ENCODE results near the gene ACTC1. TPM values are rescaled to one million over a fixed set of nuclear protein-coding genes. Genes with fewer than 3 reads are reported as not detected.
A peak's percentile ranks its signal among the peaks of the same experiment; 100 is the strongest.

The ACTC1 gene
- total RNA-seq, 1 experiment from 2014 or later, result not detected

DNA sequence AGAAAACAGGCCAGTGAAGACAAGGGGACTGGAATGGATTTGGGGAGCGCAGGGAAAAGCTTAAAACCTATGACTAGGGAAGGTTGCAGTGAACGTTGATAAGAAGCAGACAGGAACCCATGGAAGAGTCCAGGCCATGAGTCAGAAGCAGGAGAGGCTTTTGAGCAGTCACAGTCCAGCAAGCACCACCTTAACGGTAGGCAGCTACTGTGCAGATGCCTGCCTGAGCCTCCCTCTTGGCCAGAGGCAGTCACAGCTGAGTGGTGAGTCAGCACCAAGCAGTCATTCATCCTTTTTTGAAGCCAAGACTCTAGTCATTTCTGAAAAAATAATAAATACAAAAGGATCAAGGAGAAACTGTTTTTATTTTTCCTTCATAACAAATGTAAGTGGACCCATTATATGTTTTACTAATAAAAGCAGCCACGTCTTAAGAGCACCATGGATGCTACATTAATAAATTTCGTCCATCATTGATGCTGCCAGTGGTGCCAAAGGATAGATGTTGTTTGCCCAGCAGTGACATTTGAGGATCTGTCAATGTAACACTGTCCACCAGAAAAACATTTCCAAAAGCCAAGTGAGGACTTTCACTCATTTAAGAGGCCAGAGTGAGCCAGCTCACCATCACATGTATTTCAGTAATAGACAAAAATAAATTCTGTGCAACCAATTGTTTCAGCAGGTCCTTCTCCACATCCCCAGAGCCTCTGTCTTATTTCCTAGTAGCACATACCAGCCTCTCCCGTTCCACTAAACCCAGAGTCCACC lies 42.1 kb upstream of the ACTC1 start:
- H3K36me3 ChIP-seq (ENCODE audit: low read depth), result no peaks in the 10 kb centered on the region
- no peak overlapping the region for H2AFZ ChIP-seq
- H3K4me1 ChIP-seq (replicated peaks; ENCODE audit: insufficient read depth), result no peaks in the 10 kb centered on the region
- H3K9me2 ChIP-seq (ENCODE audit: insufficient read depth), result no peaks in the 10 kb centered on the region
- H3K27me3 ChIP-seq (ENCODE audit: insufficient read depth, low read depth), result no peaks in the 10 kb centered on the region
- no peak for TF ChIP-seq CTCF (conservative IDR thresholded peaks at IDR 0.05)
- TF ChIP-seq EZH2 (IDR thresholded peaks at IDR 0.05; ENCODE audit: low read depth), result no peak
- BruUV-seq (replicated peaks), result no TSS peak
- DNase-seq, result peak in 1 of 2 experiments; percentile 51
- no peaks in the 10 kb centered on the region for H4K20me1 ChIP-seq (ENCODE audit: insufficient read depth)
- ChIA-PET CTCF (no interaction called here), POLR2A (ENCODE audit: unreplicated experiment) (interaction anchor here (0.6 kb wide), 1 partner anchor 31 kb away, joined by 4 read pairs; no protein-coding TSS in a partner anchor)
- no peak overlapping the region for H3K4me3 ChIP-seq
- H3K79me2 ChIP-seq (ENCODE audit: low read depth), result no peaks in the 10 kb centered on the region
- no peaks in the 10 kb centered on the region for H3F3A ChIP-seq (ENCODE audit: insufficient read depth, low read depth)
- H3K4me2 ChIP-seq, result no peak overlapping the region
- H3K9me3 ChIP-seq (ENCODE audit: insufficient read depth, low read depth), result no peaks in the 10 kb centered on the region
- H3K27ac ChIP-seq, result no peak overlapping the region
- intact Hi-C loops (cut with micrococcal nuclease; ENCODE audit: unreplicated experiment), result no loop called here

GRCh38 chr15:34828145-34828911 lies 33.0 kb upstream of the ACTC1 start:
- CTCF ChIA-PET, result no interaction called here
- Histone ChIP-seq H3K9me3 (ENCODE audit: insufficient read depth, low read depth) (no peaks in the 10 kb centered on the region), H3K4me2 (no peak overlapping the region), H3K4me3 (no peak overlapping the region), H3K4me1 (replicated peaks; ENCODE audit: insufficient read depth) (no peaks in the 10 kb centered on the region), H3K36me3 (ENCODE audit: low read depth) (no peaks in the 10 kb centered on the region), H2AFZ (no peak overlapping the region), H3K9me2 (ENCODE audit: insufficient read depth) (no peaks in the 10 kb centered on the region), H3K79me2 (ENCODE audit: low read depth) (no peaks in the 10 kb centered on the region), H4K20me1 (ENCODE audit: insufficient read depth) (no peaks in the 10 kb centered on the region), H3F3A (ENCODE audit: insufficient read depth, low read depth) (no peaks in the 10 kb centered on the region), H3K27me3 (ENCODE audit: insufficient read depth, low read depth) (no peaks in the 10 kb centered on the region), H3K27ac (no peak overlapping the region)
- no peak for TF ChIP-seq EZH2 (IDR thresholded peaks at IDR 0.05; ENCODE audit: low read depth)
- no peak for TF ChIP-seq CTCF (conservative IDR thresholded peaks at IDR 0.05)
- POLR2A ChIA-PET (ENCODE audit: unreplicated experiment), result no interaction called here
- BruUV-seq (replicated peaks), result no TSS peak
- DNase-seq, result no peak
- intact Hi-C loops (cut with micrococcal nuclease; ENCODE audit: unreplicated experiment), result no loop called here

GRCh38 chr15:34821831-34822230 lies 26.5 kb upstream of the ACTC1 start:
- DNase-seq, result no peak
- Histone ChIP-seq H3K36me3 (ENCODE audit: low read depth) (no peaks in the 10 kb centered on the region), H3K27me3 (ENCODE audit: insufficient read depth, low read depth) (no peaks in the 10 kb centered on the region), H3F3A (ENCODE audit: insufficient read depth, low read depth) (no peaks in the 10 kb centered on the region), H3K79me2 (ENCODE audit: low read depth) (no peaks in the 10 kb centered on the region), H3K9me2 (ENCODE audit: insufficient read depth) (no peaks in the 10 kb centered on the region), H3K4me2 (no peak overlapping the region), H3K4me3 (no peak overlapping the region), H2AFZ (no peak overlapping the region), H3K9me3 (ENCODE audit: insufficient read depth, low read depth) (no peaks in the 10 kb centered on the region), H3K4me1 (replicated peaks; ENCODE audit: insufficient read depth) (no peaks in the 10 kb centered on the region), H3K27ac (no peak overlapping the region), H4K20me1 (ENCODE audit: insufficient read depth) (no peaks in the 10 kb centered on the region)
- ChIA-PET CTCF (no interaction called here), POLR2A (ENCODE audit: unreplicated experiment) (no interaction called here)
- TF ChIP-seq EZH2 (IDR thresholded peaks at IDR 0.05; ENCODE audit: low read depth) (no peak), CTCF (conservative IDR thresholded peaks at IDR 0.05) (no peak)
- BruUV-seq (replicated peaks), result no TSS peak
- intact Hi-C loops (cut with micrococcal nuclease; ENCODE audit: unreplicated experiment), result no loop called here

All from PC-9 (cell line).